ENCODE measurements around the gene CDC45. TPM values are rescaled to one million over a fixed set of nuclear protein-coding genes. Genes with fewer than 3 reads are reported as not detected.
"Not testable (repeated sequence)": the region's sequence is repeated elsewhere in the genome, so short reads cannot be mapped to it uniquely, and the experiment has no call there.

Gene CDC45
- total and polyA plus RNA-seq, 12 donors: 0.87 to 7.7 (median 1.4) TPM; not detected in 1

GRCh38 chr22:19431649-19432132 is 48.0 kb upstream of the CDC45 start, which contains the start of gene HIRA:
TSS of gene HIRA (minus strand) at chr22:19431733. CDS start at chr22:19431476, 257 bp downstream.
- peak; percentile 74 to 86 (median 78) for DNase-seq
- WGBS, 4 donors: 0% methylated on average over 8 to 66 of the region's 66 CpGs; no CpG with 5 or more reads in 1 of the 4 donors
- peak within 1 kb of the TSS; percentile 87 to 98 (median 95) for H3K27ac ChIP-seq
- peaks cover 23 to 31% of the 10 kb centered on the region in 2 donors for H3K4me1 ChIP-seq (replicated peaks in 1 of 2)
- H3K36me3 ChIP-seq (replicated peaks in 1 of 2): peaks cover 0 to 21% of the 10 kb centered on the region in 2 donors
- peak within 1 kb of the TSS; percentile 8 to 98 (median 68) for H3K4me3 ChIP-seq
- H3K9me3 ChIP-seq (replicated peaks in 1 of 3): no peaks in the 10 kb centered on the region
- no peak for TF ChIP-seq POLR2A (IDR thresholded peaks at IDR 0.05)
- TF ChIP-seq CTCF (IDR thresholded peaks at IDR 0.05): no peak
- no peaks in the 10 kb centered on the region for H3K27me3 ChIP-seq
- intact Hi-C loops (cut with DNase I): no loop called here

GRCh38 chr22:19432133-19432851 is 47.4 kb upstream of the CDC45 start, which contains the start of gene MRPL40:
TSS of gene MRPL40 (plus strand) at chr22:19432545. CDS start at chr22:19432555, 10 bp downstream.
- peak; percentile 92 to 95 (median 95) for DNase-seq
- no peaks in the 10 kb centered on the region for H3K27me3 ChIP-seq
- no peaks in the 10 kb centered on the region for H3K9me3 ChIP-seq (replicated peaks in 1 of 3)
- H3K36me3 ChIP-seq (replicated peaks in 1 of 2): peaks cover 0 to 26% of the 10 kb centered on the region in 2 donors
- H3K4me1 ChIP-seq (replicated peaks in 1 of 2): peaks cover 23 to 30% of the 10 kb centered on the region in 2 donors
- peak within 1 kb of the TSS; percentile 87 to 98 (median 95) for H3K27ac ChIP-seq
- H3K4me3 ChIP-seq: peak within 1 kb of the TSS; percentile 2 to 98 (median 68)
- 0 to 1% (median 0%) methylated on average over 30 to 74 of the region's 74 CpGs for WGBS, 4 donors
- TF ChIP-seq CTCF (IDR thresholded peaks at IDR 0.05) (no peak), POLR2A (IDR thresholded peaks at IDR 0.05) (peak; percentile 54 to 94)
- intact Hi-C loops (cut with DNase I): no loop called here

- Histone ChIP-seq H3K27ac (no peak overlapping the region), H3K4me1 (replicated peaks in 1 of 2) (peaks cover 21 to 29% of the 10 kb centered on the region in 2 donors), H3K4me3 (no peak overlapping the region), H3K36me3 (replicated peaks in 1 of 2) (peaks cover 0 to 26% of the 10 kb centered on the region in 2 donors), H3K9me3 (replicated peaks in 1 of 3) (no peaks in the 10 kb centered on the region), H3K27me3 (no peaks in the 10 kb centered on the region)
- no peak for DNase-seq
- intact Hi-C loops (cut with DNase I): no loop called here
- WGBS, 4 donors: 85 to 97% (median 94%) methylated on average over 7 of the region's 7 CpGs
- TF ChIP-seq CTCF (IDR thresholded peaks at IDR 0.05): no peak
- TF ChIP-seq POLR2A (IDR thresholded peaks at IDR 0.05): no peak
Measured at GRCh38 chr22:19434401-19434800, 45.3 kb upstream of the CDC45 start.

GRCh38 chr22:19434829-19435580 is 44.7 kb upstream of the CDC45 start:
- peaks cover 0 to 26% of the 10 kb centered on the region in 2 donors for H3K36me3 ChIP-seq (replicated peaks in 1 of 2)
- WGBS, 4 donors: 67 to 86% (median 84%) methylated on average over 1 to 2 of the region's 2 CpGs
- DNase-seq: no peak
- no peak overlapping the region for H3K27ac ChIP-seq
- no peak overlapping the region for H3K4me3 ChIP-seq
- H3K27me3 ChIP-seq: no peaks in the 10 kb centered on the region
- intact Hi-C loops (cut with DNase I): no loop called here
- H3K9me3 ChIP-seq (replicated peaks in 1 of 3): no peaks in the 10 kb centered on the region
- peaks cover 15 to 23% of the 10 kb centered on the region in 2 donors for H3K4me1 ChIP-seq (replicated peaks in 1 of 2)
- no peak for TF ChIP-seq CTCF (IDR thresholded peaks at IDR 0.05)
- TF ChIP-seq POLR2A (IDR thresholded peaks at IDR 0.05): no peak

GRCh38 chr22:19436444-19437161 is 43.1 kb upstream of the CDC45 start:
- DNase-seq; intact Hi-C loops (cut with DNase I); H3K4me3 ChIP-seq; H3K9me3 ChIP-seq (replicated peaks in 1 of 3); H3K27me3 ChIP-seq; H3K27ac ChIP-seq: not testable (repeated sequence)
- peaks cover 6 to 12% of the 10 kb centered on the region in 2 donors for H3K4me1 ChIP-seq (replicated peaks in 1 of 2)
- peaks cover 0 to 26% of the 10 kb centered on the region in 2 donors for H3K36me3 ChIP-seq (replicated peaks in 1 of 2)
- 90 to 94% (median 93%) methylated on average over 9 of the region's 9 CpGs for WGBS, 4 donors

Measured in adrenal gland (tissue), 12 donors.